ENCODE results near the gene ELL.

Gene ELL

GRCh38 chr19:18450931-18451836, 70.7 kb downstream of the ELL start:
- FAIRE-seq (peak; percentile 77), DNase-seq (ENCODE audit: insufficient read length, low spot score) (peak; percentile 89)

- no peak for DNase-seq (ENCODE audit: insufficient read length, low spot score)
- FAIRE-seq: no peak
Measured at GRCh38 chr19:18450021-18450930, 71.6 kb downstream of the ELL start.

- DNase-seq (ENCODE audit: insufficient read length, low spot score) (no peak), FAIRE-seq (no peak)
Measured at GRCh38 chr19:18449552-18449951, 72.3 kb downstream of the ELL start.

GRCh38 chr19:18446811-18447359, 75.0 kb downstream of the ELL start:
- FAIRE-seq (no peak), DNase-seq (ENCODE audit: insufficient read length, low spot score) (no peak)

- DNase-seq (ENCODE audit: insufficient read length, low spot score) (no peak), FAIRE-seq (no peak)
Measured at GRCh38 chr19:18446145-18446810, 75.6 kb downstream of the ELL start.

GRCh38 chr19:18445262-18445948, 76.5 kb downstream of the ELL start:
- no peak for DNase-seq (ENCODE audit: insufficient read length, low spot score)
- no peak for FAIRE-seq

- FAIRE-seq: no peak
- no peak for DNase-seq (ENCODE audit: insufficient read length, low spot score)
Measured at GRCh38 chr19:18444513-18444912, 77.4 kb downstream of the ELL start.

GRCh38 chr19:18443831-18444230, 78.0 kb downstream of the ELL start:
- FAIRE-seq: no peak
- no peak for DNase-seq (ENCODE audit: insufficient read length, low spot score)

GRCh38 chr19:18443406-18443805, 78.5 kb downstream of the ELL start:
- FAIRE-seq (no peak), DNase-seq (ENCODE audit: insufficient read length, low spot score) (no peak)

GRCh38 chr19:18442941-18443340, 78.9 kb downstream of the ELL start:
- no peak for FAIRE-seq
- no peak for DNase-seq (ENCODE audit: insufficient read length, low spot score)

GRCh38 chr19:18441804-18442788, 79.8 kb downstream of the ELL start:
- FAIRE-seq (peak; percentile 98), DNase-seq (ENCODE audit: insufficient read length, low spot score) (no peak)

- no peak for DNase-seq (ENCODE audit: insufficient read length, low spot score)
- FAIRE-seq: no peak
Measured at GRCh38 chr19:18440936-18441803, 80.7 kb downstream of the ELL start.

- FAIRE-seq: no peak
- DNase-seq (ENCODE audit: insufficient read length, low spot score): no peak
Measured at GRCh38 chr19:18440415-18440877, 81.4 kb downstream of the ELL start.

GRCh38 chr19:18439910-18440237, 82.0 kb downstream of the ELL start:
- no peak for FAIRE-seq
- no peak for DNase-seq (ENCODE audit: insufficient read length, low spot score)

- DNase-seq (ENCODE audit: insufficient read length, low spot score) (no peak), FAIRE-seq (no peak)
Measured at GRCh38 chr19:18439025-18439909, 82.6 kb downstream of the ELL start.

GRCh38 chr19:18438331-18439024, 83.4 kb downstream of the ELL start:
- FAIRE-seq: peak; percentile 16
- no peak for DNase-seq (ENCODE audit: insufficient read length, low spot score)

All from HTR-8/SVneo (cell line).